Right renal cortex interstitium (tissue), 3 donors: Measurements from ENCODE around the gene KRTAP12-4. TPM values are rescaled to one million over a fixed set of nuclear protein-coding genes. Genes with fewer than 3 reads are reported as not detected.
"Not testable (repeated sequence)": the region's sequence is repeated elsewhere in the genome, so short reads cannot be mapped to it uniquely, and the experiment has no call there.

Experiments
- DNase-seq, 3 donors: peaks; one replicate each; pipeline ENCODE4 v3.0.0-alpha.2; 2013; ENCODE audit warnings: low read depth in 3 of 3, low spot score in 2 of 3
- polyA plus RNA-seq, 3 donors: library from polyadenylated mRNA; unstranded; fragments of 120-200 nt; gene quantifications; one replicate each; pipeline ENCODE4 v1.2.1, GENCODE V29; 2013; ENCODE audit not compliant: insufficient read length in 3 of 3

The KRTAP12-4 gene
- polyA plus RNA-seq = not detected

GRCh38 chr21:44654576-44655175 lies at the start of gene KRTAP12-4:
Gene KRTAP12-4 (minus strand): TSS chr21:44654659. CDS start chr21:44654614, 45 bp downstream.
- no peak for DNase-seq

GRCh38 chr21:44703731-44704635 lies 49.5 kb upstream of the KRTAP12-4 start:
- DNase-seq = no peak

- no peak for DNase-seq
Measured at GRCh38 chr21:44702973-44703730, 48.7 kb upstream of the KRTAP12-4 start.

GRCh38 chr21:44702111-44702972 lies 47.9 kb upstream of the KRTAP12-4 start:
- DNase-seq = no peak

GRCh38 chr21:44701541-44701940 lies 47.1 kb upstream of the KRTAP12-4 start:
- no peak for DNase-seq

GRCh38 chr21:44701023-44701400 lies 46.6 kb upstream of the KRTAP12-4 start:
- DNase-seq = no peak

- DNase-seq = no peak
Measured at GRCh38 chr21:44700101-44701022, 45.9 kb upstream of the KRTAP12-4 start.

- DNase-seq = no peak
Measured at GRCh38 chr21:44699502-44700001, 45.1 kb upstream of the KRTAP12-4 start.

- DNase-seq = no peak
Measured at GRCh38 chr21:44697811-44698734, 43.6 kb upstream of the KRTAP12-4 start.

- DNase-seq = not testable (repeated sequence)
Measured at GRCh38 chr21:44697172-44697810, 42.8 kb upstream of the KRTAP12-4 start, which contains the start of gene KRTAP10-12. Gene KRTAP10-12 (plus strand): TSS chr21:44697172. CDS start chr21:44697202, 30 bp downstream.

GRCh38 chr21:44696572-44696971 lies 42.1 kb upstream of the KRTAP12-4 start:
- DNase-seq = no peak

- DNase-seq = no peak
Measured at GRCh38 chr21:44695641-44696040, 41.2 kb upstream of the KRTAP12-4 start.

- no peak for DNase-seq
Measured at GRCh38 chr21:44695184-44695583, 40.7 kb upstream of the KRTAP12-4 start.

GRCh38 chr21:44694776-44695175 lies 40.3 kb upstream of the KRTAP12-4 start:
- no peak for DNase-seq

GRCh38 chr21:44692798-44693512 lies 38.5 kb upstream of the KRTAP12-4 start:
- no peak for DNase-seq

- no peak for DNase-seq
Measured at GRCh38 chr21:44691686-44692085, 37.2 kb upstream of the KRTAP12-4 start.

GRCh38 chr21:44689740-44690139 lies 35.3 kb upstream of the KRTAP12-4 start:
- DNase-seq = not testable (repeated sequence)
